ENCODE data around the gene CTSZ.
"Not testable (repeated sequence)": the region's sequence is repeated elsewhere in the genome, so short reads cannot be mapped to it uniquely, and the experiment has no call there.

The CTSZ gene

GRCh38 chr20:59006864-59007664 lies at the start of gene CTSZ:
Gene CTSZ, minus strand, starts transcription at chr20:59007254. Its CDS starts 126 bp downstream, at chr20:59007128.
- DNase-seq, result no peak

GRCh38 chr20:59055302-59055701 lies 48.2 kb upstream of the CTSZ start:
- no peak for DNase-seq

- no peak for DNase-seq
Measured at GRCh38 chr20:59051666-59052185, 44.7 kb upstream of the CTSZ start.

GRCh38 chr20:59050437-59050836 lies 43.4 kb upstream of the CTSZ start:
- DNase-seq, result no peak

GRCh38 chr20:59048681-59049030 lies 41.6 kb upstream of the CTSZ start:
- DNase-seq, result no peak

- no peak for DNase-seq
Measured at GRCh38 chr20:59047938-59048680, 41.1 kb upstream of the CTSZ start.

- DNase-seq, result no peak
Measured at GRCh38 chr20:59046862-59047261, 39.8 kb upstream of the CTSZ start.

- DNase-seq, result no peak
Measured at GRCh38 chr20:59044796-59045195, 37.7 kb upstream of the CTSZ start.

GRCh38 chr20:59044295-59044694 lies 37.2 kb upstream of the CTSZ start:
- no peak for DNase-seq

GRCh38 chr20:59043698-59044097 lies 36.6 kb upstream of the CTSZ start:
- no peak for DNase-seq

- DNase-seq, result peak; percentile 52
Measured at GRCh38 chr20:59042796-59043631, 36.0 kb upstream of the CTSZ start.

GRCh38 chr20:59042151-59042795 lies 35.2 kb upstream of the CTSZ start, which contains the start of gene PRELID3B:
Gene PRELID3B, minus strand, starts transcription at chr20:59042786. Its CDS starts 56 bp downstream, at chr20:59042730.
- DNase-seq, result no peak

GRCh38 chr20:59041487-59041886 lies 34.4 kb upstream of the CTSZ start:
- not testable (repeated sequence) for DNase-seq

GRCh38 chr20:59040667-59041066 lies 33.6 kb upstream of the CTSZ start:
- no peak for DNase-seq

GRCh38 chr20:59039233-59039632 lies 32.2 kb upstream of the CTSZ start:
- no peak for DNase-seq

GRCh38 chr20:59037386-59037785 lies 30.3 kb upstream of the CTSZ start:
- no peak for DNase-seq

GRCh38 chr20:59035381-59035780 lies 28.3 kb upstream of the CTSZ start:
- DNase-seq, result no peak

GRCh38 chr20:59033616-59034165 lies 26.6 kb upstream of the CTSZ start:
- no peak for DNase-seq

- DNase-seq, result no peak
Measured at GRCh38 chr20:59033093-59033492, 26.0 kb upstream of the CTSZ start.

GRCh38 chr20:59032713-59033059 lies 25.6 kb upstream of the CTSZ start:
- DNase-seq, result peak; percentile 9

GRCh38 chr20:59032023-59032712 lies 25.1 kb upstream of the CTSZ start, which contains the start of gene ATP5F1E:
Gene ATP5F1E, minus strand, starts transcription at chr20:59032335. Its CDS starts 84 bp downstream, at chr20:59032251.
- DNase-seq, result peak; percentile 86
